MCF 10A (cell line): ENCODE data around the gene SLC35B2. TPM values are rescaled to one million over a fixed set of nuclear protein-coding genes. Genes with fewer than 3 reads are reported as not detected.

Experiments used
- BruUV-seq: library from RNA; stranded (reverse); fragments of 400-500 nt; replicated peaks from 2 replicates; lab custom pipeline; 2021; lab: Mats Ljungman, UMichigan
- CTCF ChIA-PET: fragments of 300-600 bp; sonication (Branson Sonifier 250); formaldehyde crosslinking; extraction: SDS; loops from one replicate; lab custom pipeline; 2021; ENCODE audit warnings: antibody characterized with exemption, inconsistent platforms; lab: Yijun Ruan, JAX
- POLR2A ChIA-PET: fragments of 300-600, 350-650 bp; sonication (Branson Sonifier 250); formaldehyde crosslinking; extraction: SDS; loops from one replicate; lab custom pipeline; 2020; ENCODE audit warnings: antibody characterized with exemption, inconsistent platforms; lab: Yijun Ruan, JAX
- DNase-seq: peaks from one replicate; pipeline ENCODE4 v3.0.0-alpha.2; 2018; ENCODE audit not compliant: unreplicated experiment
- H3K27ac Mint-ChIP-seq: one replicate; pipeline ENCODE4 v1.8.0; 2022; ENCODE audit warnings: mild to moderate bottlenecking, low read depth, mixed read lengths; ENCODE audit not compliant: unreplicated experiment
- H3K27me3 Mint-ChIP-seq: one replicate; pipeline ENCODE4 v1.8.0; 2022; ENCODE audit warnings: mixed read lengths; ENCODE audit not compliant: insufficient read depth, unreplicated experiment
- H3K36me3 Mint-ChIP-seq: one replicate; pipeline ENCODE4 v1.8.0; 2022; ENCODE audit warnings: mild to moderate bottlenecking, moderate library complexity, mixed read lengths; ENCODE audit not compliant: insufficient read depth, unreplicated experiment
- H3K4me1 Mint-ChIP-seq: one replicate; pipeline ENCODE4 v1.8.0; 2022; ENCODE audit warnings: mixed read lengths; ENCODE audit not compliant: insufficient read depth, unreplicated experiment
- H3K4me3 Mint-ChIP-seq: one replicate; pipeline ENCODE4 v1.8.0; 2022; ENCODE audit warnings: mild to moderate bottlenecking, moderate library complexity, mixed read lengths; ENCODE audit not compliant: unreplicated experiment
- H3K9me3 Mint-ChIP-seq: one replicate; pipeline ENCODE4 v1.8.0; 2022; ENCODE audit warnings: mixed read lengths; ENCODE audit not compliant: unreplicated experiment
- CTCF ChIP-seq: fragments of 200-600 bp; IDR thresholded peaks from one replicate; pipeline ENCODE4 v1.8.0; 2022; ENCODE audit warnings: antibody characterized with exemption, mild to moderate bottlenecking; ENCODE audit not compliant: unreplicated experiment
- intact Hi-C: fragments of 100-400 bp; cut with micrococcal nuclease; formaldehyde crosslinking; loops from 2 replicates; pipeline ENCODE4 v1.14.1; 2022
- total RNA-seq: library from RNA; stranded (reverse); gene quantifications from 2 replicates; pipeline ENCODE4 v1.2.3, GENCODE V29; 2022

Gene SLC35B2
- total RNA-seq, 1 experiment from 2014 or later: 27.1 TPM

- DNase-seq: no peak
- Mint-ChIP-seq H3K4me3 (no peak within 1 kb of the TSS), H3K27me3 (no peaks in the 10 kb centered on the region), H3K27ac (no peak within 1 kb of the TSS), H3K36me3 (no peaks in the 10 kb centered on the region), H3K9me3 (no peaks in the 10 kb centered on the region), H3K4me1 (peaks cover 10% of the 10 kb centered on the region)
- no peak for TF ChIP-seq CTCF
- BruUV-seq: no TSS peak
- intact Hi-C loops: no loop called here
- POLR2A ChIA-PET: interaction anchor here (0.6 kb wide), 1 partner anchor 1265 kb away, joined by 4 read pairs; no protein-coding TSS in a partner anchor
- CTCF ChIA-PET: interaction anchor here (0.6 to 2.3 kb wide), 5 partner anchors 16 to 551 kb away, joined by 3 to 5 read pairs (median 4); partner anchors contain the start of gene VEGFA
Measured at GRCh38 chr6:44216677-44217331, 40.5 kb downstream of the SLC35B2 start, which contains the start of gene MYMX. MYMX (plus strand) TSS chr6:44216926; CDS start chr6:44217472, 546 bp downstream.

- H3K36me3 Mint-ChIP-seq: no peaks in the 10 kb centered on the region
- no peaks in the 10 kb centered on the region for H3K9me3 Mint-ChIP-seq
- no peak for TF ChIP-seq CTCF
- intact Hi-C loops: no loop called here
- no peak overlapping the region for H3K4me3 Mint-ChIP-seq
- no peak overlapping the region for H3K27ac Mint-ChIP-seq
- POLR2A ChIA-PET: interaction anchor here (1.5 kb wide), 1 partner anchor 11 kb away, joined by 3 read pairs; no protein-coding TSS in a partner anchor
- no peaks in the 10 kb centered on the region for H3K27me3 Mint-ChIP-seq
- DNase-seq: no peak
- no TSS peak for BruUV-seq
- H3K4me1 Mint-ChIP-seq: no peaks in the 10 kb centered on the region
- CTCF ChIA-PET: interaction anchor here (2.2 kb wide), 1 partner anchor 20 kb away, joined by 5 read pairs; no protein-coding TSS in a partner anchor
Measured at GRCh38 chr6:44214307-44214706, 43.0 kb downstream of the SLC35B2 start.

- Mint-ChIP-seq H3K36me3 (no peaks in the 10 kb centered on the region), H3K4me3 (no peak overlapping the region), H3K9me3 (no peaks in the 10 kb centered on the region), H3K27me3 (no peaks in the 10 kb centered on the region), H3K4me1 (no peaks in the 10 kb centered on the region), H3K27ac (no peak overlapping the region)
- POLR2A ChIA-PET: no interaction called here
- intact Hi-C loops: no loop called here
- CTCF ChIA-PET: interaction anchor here (0.7 to 1.7 kb wide), 4 partner anchors 14 to 127 kb away, joined by 3 to 6 read pairs (median 4); no protein-coding TSS in a partner anchor
- no peak for TF ChIP-seq CTCF
- BruUV-seq: no TSS peak
- no peak for DNase-seq
Measured at GRCh38 chr6:44211284-44211683, 46.0 kb downstream of the SLC35B2 start.

GRCh38 chr6:44207966-44208365, 49.4 kb downstream of the SLC35B2 start:
- BruUV-seq: no TSS peak
- Mint-ChIP-seq H3K9me3 (no peaks in the 10 kb centered on the region), H3K4me3 (no peak overlapping the region), H3K27ac (no peak overlapping the region), H3K36me3 (no peaks in the 10 kb centered on the region), H3K27me3 (no peaks in the 10 kb centered on the region), H3K4me1 (peaks cover 6% of the 10 kb centered on the region)
- ChIA-PET CTCF (interaction anchor here (0.6 to 1.1 kb wide), 2 partner anchors 13 to 29 kb away, joined by 3 read pairs; no protein-coding TSS in a partner anchor), POLR2A (interaction anchor here (1.3 kb wide), 1 partner anchor 17 kb away, joined by 3 read pairs; no protein-coding TSS in a partner anchor)
- DNase-seq: no peak
- no peak for TF ChIP-seq CTCF
- intact Hi-C loops: no loop called here

Other genes with a start within 250 kb of the SLC35B2 start
- 47.6 and 66.8 TPM in 2 replicates for gene MRPL14, start 130.1 kb downstream of the SLC35B2 start, total RNA-seq
- gene TMEM63B, start 130.0 kb downstream of the SLC35B2 start, total RNA-seq: 22.3 and 22.6 TPM in 2 replicates
- not detected in 2 replicates for gene CAPN11, start 98.7 kb downstream of the SLC35B2 start, total RNA-seq
- not detected in 2 replicates for gene MYMX, start 40.6 kb downstream of the SLC35B2 start, total RNA-seq
- gene SLC29A1, start 33.9 kb downstream of the SLC35B2 start, total RNA-seq: 6.8 and 7.0 TPM in 2 replicates
- gene HSP90AB1, start 10.4 kb downstream of the SLC35B2 start, total RNA-seq: 546 and 577 TPM in 2 replicates
- gene NFKBIE, start 8.0 kb upstream of the SLC35B2 start, total RNA-seq: 6.0 and 8.8 TPM in 2 replicates
- not detected in 2 replicates for gene TMEM151B, start 12.9 kb upstream of the SLC35B2 start, total RNA-seq
- 15.5 and 23.2 TPM in 2 replicates for gene AARS2, start 55.8 kb upstream of the SLC35B2 start, total RNA-seq
- not detected in 2 replicates for gene SPATS1, start 85.1 kb upstream of the SLC35B2 start, total RNA-seq
- gene CDC5L, start 130.2 kb upstream of the SLC35B2 start, total RNA-seq: 23.1 and 26.4 TPM in 2 replicates